ENCODE measurements around the gene SOX6.

SOX6 gene

DNA sequence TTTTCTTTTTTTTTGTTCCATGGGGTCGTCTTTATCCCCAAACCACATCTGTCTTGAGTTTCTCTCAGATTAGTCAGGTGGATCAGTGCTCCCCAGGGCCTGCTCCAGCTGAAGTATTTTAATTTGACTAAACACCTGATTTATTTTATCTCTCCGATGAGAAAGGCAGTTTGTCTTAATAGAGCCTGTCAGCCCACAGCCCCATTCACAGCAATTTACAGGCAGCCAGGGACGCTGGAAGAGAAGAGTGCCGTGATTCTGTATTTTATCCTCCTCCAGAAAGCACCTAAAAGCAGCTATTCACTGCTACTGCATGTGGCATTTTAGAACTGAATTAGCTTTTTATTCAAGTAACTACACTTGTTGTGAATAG lies 164.5 kb downstream of the SOX6 start:
- POLR2A ChIA-PET: no interaction called here
- TF ChIP-seq, protein P1, sequence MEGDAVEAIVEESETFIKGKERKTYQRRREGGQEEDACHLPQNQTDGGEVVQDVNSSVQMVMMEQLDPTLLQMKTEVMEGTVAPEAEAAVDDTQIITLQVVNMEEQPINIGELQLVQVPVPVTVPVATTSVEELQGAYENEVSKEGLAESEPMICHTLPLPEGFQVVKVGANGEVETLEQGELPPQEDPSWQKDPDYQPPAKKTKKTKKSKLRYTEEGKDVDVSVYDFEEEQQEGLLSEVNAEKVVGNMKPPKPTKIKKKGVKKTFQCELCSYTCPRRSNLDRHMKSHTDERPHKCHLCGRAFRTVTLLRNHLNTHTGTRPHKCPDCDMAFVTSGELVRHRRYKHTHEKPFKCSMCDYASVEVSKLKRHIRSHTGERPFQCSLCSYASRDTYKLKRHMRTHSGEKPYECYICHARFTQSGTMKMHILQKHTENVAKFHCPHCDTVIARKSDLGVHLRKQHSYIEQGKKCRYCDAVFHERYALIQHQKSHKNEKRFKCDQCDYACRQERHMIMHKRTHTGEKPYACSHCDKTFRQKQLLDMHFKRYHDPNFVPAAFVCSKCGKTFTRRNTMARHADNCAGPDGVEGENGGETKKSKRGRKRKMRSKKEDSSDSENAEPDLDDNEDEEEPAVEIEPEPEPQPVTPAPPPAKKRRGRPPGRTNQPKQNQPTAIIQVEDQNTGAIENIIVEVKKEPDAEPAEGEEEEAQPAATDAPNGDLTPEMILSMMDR (IDR thresholded peaks at IDR 0.05; ENCODE audit: control extremely low read depth, extremely low read depth, low read depth, missing control alignments): no peak
- DNase-seq (ENCODE audit: extremely low spot score): no peak
- CTCF ChIA-PET: interaction anchor here (0.6 to 1.4 kb wide), 4 partner anchors 17 to 422 kb away, joined by 3 to 11 read pairs (median 4); no protein-coding TSS in a partner anchor

DNA sequence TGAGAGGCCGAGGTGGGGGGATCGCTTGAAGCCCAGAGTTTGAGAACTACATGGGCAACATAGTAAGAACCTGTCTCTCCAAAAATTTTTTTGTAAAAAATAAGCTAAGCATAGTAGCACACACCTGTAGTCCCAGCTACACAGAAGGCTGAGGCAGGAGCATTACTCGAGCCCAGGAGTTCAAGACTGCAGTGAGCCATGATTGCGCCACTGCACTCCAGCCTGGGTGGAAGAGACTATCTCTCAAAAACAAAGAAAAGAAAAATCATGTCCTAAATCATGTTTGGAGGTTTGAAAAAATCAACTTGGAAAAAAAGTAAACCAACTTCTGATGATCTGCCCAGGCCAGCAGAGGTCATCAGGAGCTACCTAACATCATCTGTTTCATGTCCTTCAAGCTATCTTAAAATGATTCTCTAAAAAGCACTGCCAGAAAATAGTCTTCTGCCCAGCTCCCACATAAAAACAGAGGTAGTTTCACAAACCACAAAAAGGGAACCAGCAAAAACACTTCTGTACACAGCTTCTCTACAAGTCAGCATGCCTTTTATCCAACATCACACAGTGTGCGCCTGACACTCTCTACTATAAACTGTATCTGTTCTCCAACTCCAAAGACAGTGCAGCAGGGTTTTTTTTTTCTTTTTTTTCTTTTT lies 165.0 kb downstream of the SOX6 start:
- ChIA-PET CTCF (interaction anchor here (0.6 to 1.5 kb wide), 5 partner anchors 17 to 422 kb away, joined by 3 to 11 read pairs (median 4); no protein-coding TSS in a partner anchor), POLR2A (no interaction called here)
- DNase-seq (ENCODE audit: extremely low spot score): peak; percentile 10
- TF ChIP-seq, protein P1 (IDR thresholded peaks at IDR 0.05; ENCODE audit: control extremely low read depth, extremely low read depth, low read depth, missing control alignments): no peak

DNA sequence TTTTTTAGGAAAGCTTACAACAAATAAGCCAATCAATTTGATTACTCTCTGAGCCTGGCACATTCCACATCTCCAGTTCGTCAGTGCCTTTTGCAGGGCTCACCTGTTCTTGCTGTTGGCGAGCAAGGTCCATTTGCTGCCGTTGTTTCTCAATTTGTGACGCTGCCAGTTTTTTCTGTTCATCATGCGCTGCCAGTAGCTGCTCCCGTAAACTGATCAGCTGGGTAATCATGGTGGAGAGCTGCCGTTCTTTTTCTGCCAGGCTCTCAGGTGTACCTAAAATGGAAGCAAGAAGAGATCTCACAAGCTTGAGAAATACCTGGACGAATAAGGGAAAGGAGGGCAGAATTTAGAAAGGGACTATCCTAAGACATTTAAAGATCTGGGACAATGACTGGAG lies 169.7 kb downstream of the SOX6 start:
- no peak for DNase-seq (ENCODE audit: extremely low spot score)
- TF ChIP-seq, protein P1 (IDR thresholded peaks at IDR 0.05; ENCODE audit: control extremely low read depth, extremely low read depth, low read depth, missing control alignments): no peak
- ChIA-PET CTCF (interaction anchor here (2.2 kb wide), 1 partner anchor 12 kb away, joined by 7 read pairs; no protein-coding TSS in a partner anchor), POLR2A (no interaction called here)

DNA sequence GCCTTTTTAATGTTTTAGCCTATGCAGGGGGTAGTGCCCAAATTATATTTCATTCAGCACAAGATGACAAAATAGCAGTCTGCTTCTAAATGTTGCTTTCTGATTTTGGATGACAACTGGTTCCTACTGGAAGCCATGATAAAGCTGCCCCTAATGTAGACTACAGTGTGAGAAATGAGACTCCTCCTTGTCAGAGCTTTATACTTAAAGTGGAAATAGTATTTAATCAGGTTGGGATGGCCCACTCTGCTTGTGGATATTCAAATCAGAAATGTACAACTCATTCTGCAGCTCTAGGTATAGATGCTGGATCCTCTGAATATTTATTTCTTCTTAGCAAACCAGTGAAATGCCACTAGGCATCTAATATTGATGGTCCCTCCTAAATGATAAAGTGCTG lies 171.3 kb downstream of the SOX6 start:
- POLR2A ChIA-PET: no interaction called here
- CTCF ChIA-PET: interaction anchor here (1.0 to 1.8 kb wide), 3 partner anchors 9 to 51 kb away, joined by 3 to 4 read pairs (median 3); no protein-coding TSS in a partner anchor
- DNase-seq (ENCODE audit: extremely low spot score): no peak
- TF ChIP-seq, protein P1 (IDR thresholded peaks at IDR 0.05; ENCODE audit: control extremely low read depth, extremely low read depth, low read depth, missing control alignments): no peak

DNA sequence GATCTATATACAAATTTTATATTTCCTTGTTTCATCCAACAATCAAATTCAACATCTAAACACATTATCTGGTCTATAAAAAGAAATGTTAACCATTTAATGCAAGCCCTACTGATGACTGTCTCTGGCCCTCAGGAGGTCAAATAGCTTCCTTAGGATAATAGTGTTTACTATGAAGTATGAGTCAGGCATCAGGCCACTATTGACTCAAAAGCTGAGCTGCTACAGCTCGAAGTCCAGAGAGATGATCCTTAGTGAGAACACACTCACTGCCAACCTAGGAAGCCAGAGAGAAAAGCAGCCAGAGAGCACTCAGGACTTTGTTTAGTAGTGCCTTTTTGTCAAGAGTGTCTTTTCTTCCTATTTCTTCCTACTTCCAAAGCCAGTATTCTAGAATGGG lies 171.8 kb downstream of the SOX6 start:
- ChIA-PET POLR2A (no interaction called here), CTCF (interaction anchor here (1.0 to 1.8 kb wide), 3 partner anchors 9 to 51 kb away, joined by 3 to 4 read pairs (median 3); no protein-coding TSS in a partner anchor)
- TF ChIP-seq, protein P1 (IDR thresholded peaks at IDR 0.05; ENCODE audit: control extremely low read depth, extremely low read depth, low read depth, missing control alignments): no peak
- no peak for DNase-seq (ENCODE audit: extremely low spot score)

DNA sequence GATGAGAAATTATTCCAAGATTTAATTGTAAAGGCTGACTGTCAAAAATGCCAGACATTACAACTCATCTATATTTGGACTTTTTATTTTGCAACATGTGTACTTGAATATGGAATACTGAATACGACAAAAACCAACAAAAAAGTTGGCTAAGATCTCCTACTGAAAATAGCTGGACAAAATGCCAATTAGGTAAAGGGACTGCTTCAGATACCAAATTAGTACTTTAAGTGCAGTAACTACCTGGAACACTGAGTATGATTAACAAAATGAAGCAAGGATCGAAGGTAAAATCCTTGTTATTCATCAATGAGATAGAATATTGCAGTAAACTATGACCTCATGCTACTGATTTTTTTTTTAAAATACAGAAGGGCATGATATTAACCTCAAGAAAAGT lies 173.8 kb downstream of the SOX6 start:
- CTCF ChIA-PET: no interaction called here
- POLR2A ChIA-PET: no interaction called here
- TF ChIP-seq, protein P1 (IDR thresholded peaks at IDR 0.05; ENCODE audit: control extremely low read depth, extremely low read depth, low read depth, missing control alignments): no peak

More for the DNA sequence above, 173.8 kb downstream of the SOX6 start:
- no peak for DNase-seq (ENCODE audit: extremely low spot score)

All from GM10248 (cell line).